Measurements from ENCODE around the gene APC2.

GRCh38 chr19:1446713-1447481 is 3.0 kb upstream of the APC2 start:
- TF ChIP-seq RXRA (IDR thresholded peaks at IDR 0.05) (no peak), CTCF (IDR thresholded peaks at IDR 0.05; ENCODE audit: low read depth, low read length, missing input control) (no peak), EGR1 (IDR thresholded peaks at IDR 0.05; ENCODE audit: low read depth in 2 of 2) (no peak), SP1 (IDR thresholded peaks at IDR 0.05) (no peak), ZBTB33 (IDR thresholded peaks at IDR 0.05) (no peak), REST (IDR thresholded peaks at IDR 0.05) (peak; percentile 97), MAX (IDR thresholded peaks at IDR 0.05) (no peak), JUND (IDR thresholded peaks at IDR 0.05) (no peak), GABPA (IDR thresholded peaks at IDR 0.05 in 1 of 2, conservative IDR thresholded peaks at IDR 0.05 in 1 of 2) (no peak), ATF3 (IDR thresholded peaks at IDR 0.05) (no peak), YY1 (IDR thresholded peaks at IDR 0.05) (no peak)
